GM19397 (cell line): ENCODE data around the gene MBOAT2.
"Not testable (repeated sequence)": the region's sequence is repeated elsewhere in the genome, so short reads cannot be mapped to it uniquely, and the experiment has no call there.

Experiments
- ATAC-seq: cut with Tn5 transposase; IDR thresholded peaks from one replicate; pipeline ENCODE4 v1.9.1; 2021; ENCODE audit warnings: mild to moderate bottlenecking, moderate library complexity; ENCODE audit not compliant: unreplicated experiment

Gene MBOAT2

GRCh38 chr2:8993902-8994278 lies 9.6 kb downstream of the MBOAT2 start:
- no peak for ATAC-seq

- no peak for ATAC-seq
Measured at GRCh38 chr2:8993196-8993901, 10.1 kb downstream of the MBOAT2 start.

GRCh38 chr2:8992643-8993042 lies 10.8 kb downstream of the MBOAT2 start:
- no peak for ATAC-seq

GRCh38 chr2:8989536-8990079 lies 13.9 kb downstream of the MBOAT2 start:
- no peak for ATAC-seq

- no peak for ATAC-seq
Measured at GRCh38 chr2:8987410-8987809, 16.1 kb downstream of the MBOAT2 start.

- ATAC-seq = no peak
Measured at GRCh38 chr2:8986327-8986976, 17.0 kb downstream of the MBOAT2 start.

- ATAC-seq = no peak
Measured at GRCh38 chr2:8985561-8986326, 17.7 kb downstream of the MBOAT2 start.

GRCh38 chr2:8984855-8985254 lies 18.6 kb downstream of the MBOAT2 start:
- ATAC-seq = no peak

- ATAC-seq = no peak
Measured at GRCh38 chr2:8984157-8984556, 19.3 kb downstream of the MBOAT2 start.

GRCh38 chr2:8983571-8983970 lies 19.9 kb downstream of the MBOAT2 start:
- no peak for ATAC-seq

- ATAC-seq = no peak
Measured at GRCh38 chr2:8981876-8982275, 21.6 kb downstream of the MBOAT2 start.

GRCh38 chr2:8980096-8980495 lies 23.4 kb downstream of the MBOAT2 start:
- ATAC-seq = no peak

GRCh38 chr2:8977758-8978157 lies 25.7 kb downstream of the MBOAT2 start:
- ATAC-seq = no peak

- ATAC-seq = no peak
Measured at GRCh38 chr2:8976442-8977259, 26.8 kb downstream of the MBOAT2 start.

- no peak for ATAC-seq
Measured at GRCh38 chr2:8974016-8974415, 29.5 kb downstream of the MBOAT2 start.

- ATAC-seq = not testable (repeated sequence)
Measured at GRCh38 chr2:8973017-8973416, 30.5 kb downstream of the MBOAT2 start.

- not testable (repeated sequence) for ATAC-seq
Measured at GRCh38 chr2:8972535-8972934, 30.9 kb downstream of the MBOAT2 start.

- not testable (repeated sequence) for ATAC-seq
Measured at GRCh38 chr2:8969348-8969747, 34.1 kb downstream of the MBOAT2 start.

- ATAC-seq = no peak
Measured at GRCh38 chr2:8966123-8966908, 37.2 kb downstream of the MBOAT2 start.
